Measurements from ENCODE around the gene TGFB1I1.
"Not testable (repeated sequence)": the region's sequence is repeated elsewhere in the genome, so short reads cannot be mapped to it uniquely, and the experiment has no call there.

Gene TGFB1I1

DNA sequence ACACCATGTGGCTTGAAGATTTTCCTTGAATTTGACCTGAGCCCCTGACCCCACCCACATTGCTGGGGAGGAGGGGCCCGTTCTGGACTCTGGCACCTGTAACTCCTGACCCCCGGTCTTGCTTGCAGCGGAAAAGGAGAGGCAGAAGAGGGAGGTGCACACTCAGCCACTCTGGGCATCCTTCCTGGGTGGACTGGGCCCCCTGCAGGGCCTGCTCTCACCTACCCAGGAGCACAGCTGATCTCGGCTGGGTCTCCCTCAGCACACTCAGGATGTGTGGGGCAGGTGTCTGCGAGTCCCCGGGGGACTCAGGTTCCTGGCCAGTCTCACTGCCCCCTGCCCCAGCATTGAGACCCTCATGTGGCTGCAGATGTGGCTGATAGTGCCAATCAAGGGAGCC lies 51.8 kb downstream of the TGFB1I1 start:
- DNase-seq: not testable (repeated sequence)

- DNase-seq: no peak
These were observed 53.2 kb downstream of the TGFB1I1 start for GRCh38 chr16:31525113-31525512.
